K562 (cell line): ENCODE measurements around the gene ATAD3C. TPM values are rescaled to one million over a fixed set of nuclear protein-coding genes. Genes with fewer than 3 reads are reported as not detected.
A peak's percentile ranks its signal among the peaks of the same experiment; 100 is the strongest.

ENCODE experiments used
- CEBPG ChIP-seq, 3 experiments: fragments of 200-800 bp in 1 of 3; sonication (Bioruptor generic) in 1 of 3; sonication (generic) in 1 of 3; formaldehyde crosslinking in 1 of 3; IDR thresholded peaks in 2 of 3; conservative IDR thresholded peaks in 1 of 3; 2 replicates each; pipeline versions ENCODE4 v1.6.1 to v1.8.0; 2016 to 2022; ENCODE audit warnings: missing compliant biosample characterization in 2 of 3, missing genetic modification characterization in 2 of 3, mild to moderate bottlenecking in 1 of 3, missing genetic modification reagents in 1 of 3
- JUND ChIP-seq, 2 experiments: IDR thresholded peaks; 2 replicates in 1 of 2; 3 replicates in 1 of 2; pipeline ENCODE4 v1.6.1; 2011; ENCODE audit warnings: borderline replicate concordance in 2 of 2, low read depth in 2 of 2, low read length in 2 of 2, improper control_type of control experiment in 1 of 2, missing biosample characterization in 1 of 2, missing genetic modification characterization in 1 of 2, missing genetic modification reagents in 1 of 2
- NUFIP1 ChIP-seq: fragments of 450-650 bp; IDR thresholded peaks from 2 replicates; pipeline ENCODE4 v1.6.1; 2018; ENCODE audit not compliant: partially characterized antibody
- RNF2 ChIP-seq: sonication (generic); IDR thresholded peaks from 2 replicates; pipeline ENCODE4 v1.6.1; 2016
- TAF7 ChIP-seq: fragments of 450-650 bp; IDR thresholded peaks from 2 replicates; pipeline ENCODE4 v1.6.1; 2016; ENCODE audit warnings: missing genetic modification characterization, missing compliant biosample characterization
- ZBED1 ChIP-seq: IDR thresholded peaks from 2 replicates; pipeline ENCODE4 v1.6.1; 2014
- ZNF134 ChIP-seq: fragments of 250-450 bp; sonication (Bioruptor Pico); conservative IDR thresholded peaks from 2 replicates; pipeline ENCODE4 v1.4.0; 2020
- ZNF165 ChIP-seq: fragments of 250-450 bp; sonication (Bioruptor Pico); IDR thresholded peaks from 2 replicates; pipeline ENCODE4 v1.4.0; 2020; ENCODE audit warnings: borderline replicate concordance
- ZNF263 ChIP-seq: sonication (generic); formaldehyde crosslinking; IDR thresholded peaks from 2 replicates; pipeline ENCODE4 v1.8.0; 2022; ENCODE audit warnings: mild to moderate bottlenecking, missing genetic modification reagents, borderline replicate concordance
- ZNF408 ChIP-seq: fragments of 250-450 bp; sonication (Bioruptor Pico); IDR thresholded peaks from 2 replicates; pipeline ENCODE4 v1.4.0; 2020; ENCODE audit warnings: low read depth, mild to moderate bottlenecking, moderate library complexity
- ZSCAN32 ChIP-seq: fragments of 450-650 bp; formaldehyde crosslinking; IDR thresholded peaks from 2 replicates; pipeline ENCODE4 v1.4.0; 2020; ENCODE audit warnings: mild to moderate bottlenecking, moderate library complexity
- ZZZ3 ChIP-seq: fragments of 450-650 bp; IDR thresholded peaks from 2 replicates; pipeline ENCODE4 v1.6.1; 2016; ENCODE audit warnings: antibody characterized with exemption, mild to moderate bottlenecking, moderate library complexity
- polyA plus RNA-seq, 8 experiments: library from polyadenylated mRNA; depleted of rRNA in 4 of 8; stranded (reverse) in 5 of 8; unstranded in 3 of 8; fragments of >200 nt; fragmentation: Nextera tagmentation in 2 of 8; fragmentation: Illumina TruSeq in 1 of 8; extraction: Ambion mirVana in 2 of 8; extraction: Trizol in 1 of 8; gene quantifications; 2 replicates each; pipeline versions ENCODE4 v1.2.1 to v1.2.3, GENCODE V29; 2011 to 2014; ENCODE audit warnings: inconsistent platforms in 1 of 8, missing spikeins in 1 of 8
- total RNA-seq, 7 experiments: library from RNA; depleted of rRNA in 6 of 7; stranded (reverse); fragments of >200 nt in 6 of 7; fragmentation: Illumina TruSeq in 2 of 7; extraction: Trizol in 2 of 7; gene quantifications; 2 replicates each; pipeline versions ENCODE4 v1.2.1 to v1.2.3, GENCODE V29; 2011 to 2021; ENCODE audit warnings: low replicate concordance in 1 of 7
- TF ChIP-seq, protein P1 (sequence below), 2 experiments: fragments of 450-650 bp in 1 of 2; IDR thresholded peaks; 2 replicates each; pipeline ENCODE4 v1.6.1; 2011 to 2017; ENCODE audit warnings: low read depth in 2 of 2, antibody characterized with exemption in 1 of 2, borderline replicate concordance in 1 of 2, low read length in 1 of 2, mild to moderate bottlenecking in 1 of 2, mixed read lengths in 1 of 2; ENCODE audit not compliant: control insufficient read depth in 1 of 2
- TF ChIP-seq, protein P2 (sequence below): fragments of 450-650 bp; formaldehyde crosslinking; IDR thresholded peaks from 2 replicates; pipeline ENCODE4 v1.4.0; 2022; ENCODE audit warnings: missing genetic modification characterization
- TF ChIP-seq, protein P3 (sequence below): fragments of 250-450 bp; sonication (Bioruptor Pico); IDR thresholded peaks from 2 replicates; pipeline ENCODE4 v1.8.0; 2022; ENCODE audit warnings: moderate library complexity, mild to moderate bottlenecking, inconsistent platforms
- TF ChIP-seq, protein P4 (sequence below): fragments of 450-650 bp; IDR thresholded peaks from 2 replicates; pipeline ENCODE4 v1.6.1; 2016
- TF ChIP-seq, protein P5 (sequence below): fragments of 250-450 bp; sonication (Bioruptor Pico); IDR thresholded peaks from 2 replicates; pipeline ENCODE4 v1.6.1; 2021; ENCODE audit warnings: mild to moderate bottlenecking
- TF ChIP-seq, protein P6 (sequence below): fragments of 450-650 bp; IDR thresholded peaks from one replicate; pipeline ENCODE4 v1.6.1; 2018; ENCODE audit warnings: mild to moderate bottlenecking, moderate library complexity; ENCODE audit not compliant: partially characterized antibody

Gene ATAD3C
- total and polyA plus RNA-seq, 9 of the 15 experiments (the other 6 are each of a cell fraction or from before 2014, with no cell fraction given): 0.03 to 0.18 TPM; not detected in 7

DNA sequence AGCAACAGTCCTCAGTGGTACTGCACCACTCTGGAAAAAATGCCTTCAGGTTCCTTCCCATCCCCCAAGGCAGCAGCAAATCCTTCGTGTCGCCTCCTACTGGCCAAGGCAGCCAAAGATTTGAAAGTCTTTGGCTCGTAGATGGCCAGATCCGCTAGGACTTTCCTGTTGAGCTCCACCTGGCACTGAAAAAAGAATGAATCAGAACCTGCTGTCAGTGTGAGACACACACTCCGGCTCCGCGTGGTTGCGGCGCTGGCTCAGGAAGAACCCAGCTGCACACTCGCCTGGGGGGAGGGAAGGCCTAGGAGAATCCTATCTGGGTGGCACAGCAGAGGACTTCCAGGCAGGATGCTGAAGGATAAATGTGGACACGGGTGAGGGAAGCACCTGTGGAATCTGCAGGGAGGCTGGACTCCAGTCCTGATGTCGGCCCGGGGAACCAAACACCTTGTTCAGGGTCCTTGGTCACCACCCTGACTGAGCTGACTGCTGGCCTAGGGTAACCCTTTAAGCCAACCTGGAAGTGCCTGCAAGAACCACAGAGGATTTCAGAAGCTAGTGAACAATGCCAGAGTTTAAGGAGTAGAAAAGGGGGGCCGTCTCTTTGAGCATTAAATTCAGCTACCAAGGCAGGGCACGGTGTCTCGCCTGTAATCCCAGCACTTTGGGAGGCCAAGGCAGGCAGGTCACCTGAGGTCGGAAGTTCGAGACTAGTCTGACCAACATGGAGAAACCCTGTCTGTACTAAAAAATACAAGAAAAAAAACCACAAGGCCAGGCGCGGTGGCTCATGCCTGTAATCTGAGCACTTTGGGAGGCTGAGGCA, 47.2 kb upstream of the ATAD3C start (continued):
- TF ChIP-seq, protein P1, sequence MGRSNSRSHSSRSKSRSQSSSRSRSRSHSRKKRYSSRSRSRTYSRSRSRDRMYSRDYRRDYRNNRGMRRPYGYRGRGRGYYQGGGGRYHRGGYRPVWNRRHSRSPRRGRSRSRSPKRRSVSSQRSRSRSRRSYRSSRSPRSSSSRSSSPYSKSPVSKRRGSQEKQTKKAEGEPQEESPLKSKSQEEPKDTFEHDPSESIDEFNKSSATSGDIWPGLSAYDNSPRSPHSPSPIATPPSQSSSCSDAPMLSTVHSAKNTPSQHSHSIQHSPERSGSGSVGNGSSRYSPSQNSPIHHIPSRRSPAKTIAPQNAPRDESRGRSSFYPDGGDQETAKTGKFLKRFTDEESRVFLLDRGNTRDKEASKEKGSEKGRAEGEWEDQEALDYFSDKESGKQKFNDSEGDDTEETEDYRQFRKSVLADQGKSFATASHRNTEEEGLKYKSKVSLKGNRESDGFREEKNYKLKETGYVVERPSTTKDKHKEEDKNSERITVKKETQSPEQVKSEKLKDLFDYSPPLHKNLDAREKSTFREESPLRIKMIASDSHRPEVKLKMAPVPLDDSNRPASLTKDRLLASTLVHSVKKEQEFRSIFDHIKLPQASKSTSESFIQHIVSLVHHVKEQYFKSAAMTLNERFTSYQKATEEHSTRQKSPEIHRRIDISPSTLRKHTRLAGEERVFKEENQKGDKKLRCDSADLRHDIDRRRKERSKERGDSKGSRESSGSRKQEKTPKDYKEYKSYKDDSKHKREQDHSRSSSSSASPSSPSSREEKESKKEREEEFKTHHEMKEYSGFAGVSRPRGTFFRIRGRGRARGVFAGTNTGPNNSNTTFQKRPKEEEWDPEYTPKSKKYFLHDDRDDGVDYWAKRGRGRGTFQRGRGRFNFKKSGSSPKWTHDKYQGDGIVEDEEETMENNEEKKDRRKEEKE (IDR thresholded peaks at IDR 0.05; ENCODE audit: borderline replicate concordance in 1 of 2, control insufficient read depth in 1 of 2, low read depth in 2 of 2, low read length in 1 of 2): 0 out of 4 replicates have a peak, but pooled peaks of 1 of the 2 experiments have one; percentile 3
- no peak for TF ChIP-seq ZNF263
- TF ChIP-seq ZNF408 (CRISPR knock-in tag): no peak
- no peak for TF ChIP-seq ZSCAN32
- no peak for TF ChIP-seq ZZZ3
- TF ChIP-seq CEBPG (CRISPR knock-in tag; IDR thresholded peaks at IDR 0.05): no peak
- no peak for TF ChIP-seq CEBPG (tag; conservative IDR thresholded peaks at IDR 0.05 in 1 of 2, IDR thresholded peaks at IDR 0.05 in 1 of 2)
- no peak for TF ChIP-seq ZBED1
- no peak for TF ChIP-seq RNF2
- no peak for TF ChIP-seq NUFIP1
- TF ChIP-seq, protein P2, sequence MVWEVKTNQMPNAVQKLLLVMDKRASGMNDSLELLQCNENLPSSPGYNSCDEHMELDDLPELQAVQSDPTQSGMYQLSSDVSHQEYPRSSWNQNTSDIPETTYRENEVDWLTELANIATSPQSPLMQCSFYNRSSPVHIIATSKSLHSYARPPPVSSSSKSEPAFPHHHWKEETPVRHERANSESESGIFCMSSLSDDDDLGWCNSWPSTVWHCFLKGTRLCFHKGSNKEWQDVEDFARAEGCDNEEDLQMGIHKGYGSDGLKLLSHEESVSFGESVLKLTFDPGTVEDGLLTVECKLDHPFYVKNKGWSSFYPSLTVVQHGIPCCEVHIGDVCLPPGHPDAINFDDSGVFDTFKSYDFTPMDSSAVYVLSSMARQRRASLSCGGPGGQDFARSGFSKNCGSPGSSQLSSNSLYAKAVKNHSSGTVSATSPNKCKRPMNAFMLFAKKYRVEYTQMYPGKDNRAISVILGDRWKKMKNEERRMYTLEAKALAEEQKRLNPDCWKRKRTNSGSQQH (CRISPR knock-in tag): no peak
- TF ChIP-seq ZNF165: no peak
- peak; percentile 27; the same call in 1 of the 2 replicates for TF ChIP-seq JUND (IDR thresholded peaks at IDR 0.05; ENCODE audit: borderline replicate concordance, low read depth, low read length)
- peak; percentile 14; the same call in 1 of the 3 replicates for TF ChIP-seq JUND (tag; IDR thresholded peaks at IDR 0.05; ENCODE audit: borderline replicate concordance, low read depth, low read length)
- TF ChIP-seq, protein P3, sequence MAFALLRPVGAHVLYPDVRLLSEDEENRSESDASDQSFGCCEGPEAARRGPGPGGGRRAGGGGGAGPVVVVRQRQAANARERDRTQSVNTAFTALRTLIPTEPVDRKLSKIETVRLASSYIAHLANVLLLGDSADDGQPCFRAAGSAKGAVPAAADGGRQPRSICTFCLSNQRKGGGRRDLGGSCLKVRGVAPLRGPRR: no peak
- TF ChIP-seq, protein P4, sequence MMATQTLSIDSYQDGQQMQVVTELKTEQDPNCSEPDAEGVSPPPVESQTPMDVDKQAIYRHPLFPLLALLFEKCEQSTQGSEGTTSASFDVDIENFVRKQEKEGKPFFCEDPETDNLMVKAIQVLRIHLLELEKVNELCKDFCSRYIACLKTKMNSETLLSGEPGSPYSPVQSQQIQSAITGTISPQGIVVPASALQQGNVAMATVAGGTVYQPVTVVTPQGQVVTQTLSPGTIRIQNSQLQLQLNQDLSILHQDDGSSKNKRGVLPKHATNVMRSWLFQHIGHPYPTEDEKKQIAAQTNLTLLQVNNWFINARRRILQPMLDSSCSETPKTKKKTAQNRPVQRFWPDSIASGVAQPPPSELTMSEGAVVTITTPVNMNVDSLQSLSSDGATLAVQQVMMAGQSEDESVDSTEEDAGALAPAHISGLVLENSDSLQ: no peak
- TF ChIP-seq, protein P5, sequence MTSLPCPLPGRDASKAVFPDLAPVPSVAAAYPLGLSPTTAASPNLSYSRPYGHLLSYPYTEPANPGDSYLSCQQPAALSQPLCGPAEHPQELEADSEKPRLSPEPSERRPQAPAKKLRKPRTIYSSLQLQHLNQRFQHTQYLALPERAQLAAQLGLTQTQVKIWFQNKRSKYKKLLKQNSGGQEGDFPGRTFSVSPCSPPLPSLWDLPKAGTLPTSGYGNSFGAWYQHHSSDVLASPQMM (CRISPR knock-in tag): no peak
- TF ChIP-seq ZNF134 (CRISPR knock-in tag): no peak
- TF ChIP-seq, protein P6, sequence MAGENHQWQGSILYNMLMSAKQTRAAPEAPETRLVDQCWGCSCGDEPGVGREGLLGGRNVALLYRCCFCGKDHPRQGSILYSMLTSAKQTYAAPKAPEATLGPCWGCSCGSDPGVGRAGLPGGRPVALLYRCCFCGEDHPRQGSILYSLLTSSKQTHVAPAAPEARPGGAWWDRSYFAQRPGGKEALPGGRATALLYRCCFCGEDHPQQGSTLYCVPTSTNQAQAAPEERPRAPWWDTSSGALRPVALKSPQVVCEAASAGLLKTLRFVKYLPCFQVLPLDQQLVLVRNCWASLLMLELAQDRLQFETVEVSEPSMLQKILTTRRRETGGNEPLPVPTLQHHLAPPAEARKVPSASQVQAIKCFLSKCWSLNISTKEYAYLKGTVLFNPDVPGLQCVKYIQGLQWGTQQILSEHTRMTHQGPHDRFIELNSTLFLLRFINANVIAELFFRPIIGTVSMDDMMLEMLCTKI: no peak
- TF ChIP-seq TAF7 (tag): no peak
